SU-DHL-6 (cell line): ENCODE measurements around the gene VPS37C.

Source experiments
- H2AFZ ChIP-seq: fragments of 200-600 bp; sonication (generic); 2 replicates; pipeline ENCODE4 v1.6.1; 2014; ENCODE audit warnings: low read depth, mild to moderate bottlenecking, moderate library complexity, mixed read lengths, antibody characterized with exemption, low read length; ENCODE audit not compliant: severe bottlenecking
- H3F3A ChIP-seq: fragments of 200-600 bp; shearing (Covaris generic); 2 replicates; pipeline ENCODE4 v1.6.0; 2016; ENCODE audit warnings: antibody characterized with exemption, mild to moderate bottlenecking; ENCODE audit not compliant: insufficient read depth
- H3K27ac ChIP-seq: fragments of 200-600 bp; sonication (generic); 2 replicates; pipeline ENCODE4 v1.5.1; 2016; ENCODE audit warnings: low read depth, mild to moderate bottlenecking, low read length, moderate library complexity, mixed read lengths
- H3K27me3 ChIP-seq: fragments of 200-600 bp; sonication (generic), shearing (Covaris generic); 2 replicates; pipeline ENCODE4 v1.6.0; 2014; ENCODE audit warnings: mild to moderate bottlenecking, low read length
- H3K36me3 ChIP-seq: fragments of 200-600 bp; sonication (generic); 2 replicates; pipeline ENCODE4 v1.6.1; 2014; ENCODE audit warnings: mild to moderate bottlenecking, low read length, mixed read lengths
- H3K4me2 ChIP-seq: fragments of 300-600, 200-600 bp; shearing (Covaris generic), sonication (generic); 2 replicates; pipeline ENCODE4 v1.6.0; 2014; ENCODE audit warnings: low read length, low read depth, mild to moderate bottlenecking; ENCODE audit not compliant: poor library complexity, severe bottlenecking
- H3K4me3 ChIP-seq: fragments of 200-600 bp; sonication (generic); 2 replicates; pipeline ENCODE4 v1.5.1; 2014; ENCODE audit warnings: antibody characterized with exemption, low read length, mild to moderate bottlenecking, mixed read lengths; ENCODE audit not compliant: insufficient read depth, poor library complexity, severe bottlenecking
- H3K79me2 ChIP-seq: fragments of 200-600 bp; sonication (generic); 2 replicates; pipeline ENCODE4 v1.6.1; 2014; ENCODE audit warnings: mild to moderate bottlenecking, low read length, moderate library complexity; ENCODE audit not compliant: insufficient read depth
- H3K9ac ChIP-seq: fragments of 200-600 bp; sonication (generic); 2 replicates; pipeline ENCODE4 v1.7.0; 2014; ENCODE audit warnings: mild to moderate bottlenecking, low read length
- H3K9me2 ChIP-seq: fragments of 200-600 bp; sonication (generic); replicated peaks from 2 replicates; pipeline ENCODE4 v1.6.1; 2014; ENCODE audit warnings: low read length; ENCODE audit not compliant: insufficient read depth
- H3K9me3 ChIP-seq: fragments of 200-600 bp; sonication (generic); 2 replicates; pipeline ENCODE4 v1.6.1; 2014; ENCODE audit warnings: low read length, mixed read lengths; ENCODE audit not compliant: insufficient read depth
- H4K20me1 ChIP-seq: fragments of 200-600 bp; sonication (generic); 2 replicates; pipeline ENCODE4 v1.6.1; 2014; ENCODE audit warnings: low read depth, mild to moderate bottlenecking, antibody characterized with exemption, low read length, moderate library complexity, mixed read lengths
- CTCF ChIP-seq: fragments of 200-600 bp; sonication (generic); IDR thresholded peaks from one replicate; pipeline ENCODE4 v1.5.1; 2017; ENCODE audit warnings: antibody characterized with exemption, mild to moderate bottlenecking, low read length, moderate library complexity; ENCODE audit not compliant: insufficient read depth, poor library complexity, severe bottlenecking
- EZH2phosphoT487 ChIP-seq: fragments of 200-600 bp; sonication (generic), shearing (Covaris generic); conservative IDR thresholded peaks from 2 replicates; pipeline ENCODE4 v1.6.1; 2018; ENCODE audit warnings: mild to moderate bottlenecking, antibody characterized with exemption, low read length, moderate library complexity, mixed read lengths

VPS37C gene

DNA sequence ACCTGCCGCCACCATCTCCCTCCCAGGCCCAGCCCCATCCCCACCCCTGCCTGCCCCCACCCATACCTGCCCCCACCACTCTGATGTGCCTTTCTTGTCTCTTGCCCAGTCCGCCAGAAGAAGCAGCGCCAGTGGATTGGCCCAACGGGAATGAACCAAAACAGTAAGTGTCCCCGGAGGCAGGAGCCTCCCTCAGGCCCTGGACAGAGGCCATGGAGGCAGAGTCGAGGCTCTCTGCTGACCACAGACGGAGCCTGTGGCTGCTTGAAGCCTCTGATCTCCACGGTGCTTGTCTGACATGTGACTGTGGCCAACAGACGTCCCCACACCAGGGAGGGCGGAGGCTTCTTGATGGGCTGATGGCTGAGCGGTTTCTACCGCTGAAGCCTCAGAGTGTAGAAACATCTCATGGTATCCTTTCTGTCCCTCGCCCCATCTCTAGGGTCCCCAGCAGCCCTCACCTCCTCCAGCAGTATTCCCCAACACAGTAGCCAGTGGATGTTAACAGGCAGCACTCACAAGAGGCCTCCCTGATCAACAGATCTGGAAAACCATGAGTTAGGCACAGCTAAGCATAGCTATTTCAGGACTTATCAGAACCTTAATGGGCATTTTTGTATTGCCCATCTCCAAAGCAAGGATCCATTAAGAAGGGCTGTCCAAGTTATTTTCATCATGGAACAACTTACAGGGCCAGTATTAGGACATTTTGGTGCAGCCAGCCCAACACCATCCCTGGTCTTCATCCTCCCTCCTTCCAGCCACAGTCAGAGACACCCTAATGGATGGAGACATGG, 37.3 kb downstream of the VPS37C start:
- Histone ChIP-seq H4K20me1 (no peaks in the 10 kb centered on the region), H3K9ac (no peak overlapping the region), H3K9me2 (no peaks in the 10 kb centered on the region), H3K9me3 (no peaks in the 10 kb centered on the region), H3K4me2 (no peak overlapping the region), H3K79me2 (no peaks in the 10 kb centered on the region), H2AFZ (no peak overlapping the region), H3K27me3 (no peaks in the 10 kb centered on the region), H3K36me3 (no peaks in the 10 kb centered on the region), H3F3A (no peaks in the 10 kb centered on the region), H3K4me3 (no peak overlapping the region), H3K27ac (no peak overlapping the region)
- TF ChIP-seq CTCF (no peak), EZH2phosphoT487 (no peak)

GRCh38 chr11:61122761-61123160, 38.5 kb downstream of the VPS37C start:
- Histone ChIP-seq H3K9ac (no peak overlapping the region), H3K9me3 (no peaks in the 10 kb centered on the region), H2AFZ (no peak overlapping the region), H3K9me2 (no peaks in the 10 kb centered on the region), H3K4me3 (no peak overlapping the region), H3K36me3 (no peaks in the 10 kb centered on the region), H3F3A (no peaks in the 10 kb centered on the region), H3K27ac (no peak overlapping the region), H3K27me3 (no peaks in the 10 kb centered on the region), H3K79me2 (no peaks in the 10 kb centered on the region), H3K4me2 (no peak overlapping the region), H4K20me1 (no peaks in the 10 kb centered on the region)
- TF ChIP-seq EZH2phosphoT487 = no peak
- TF ChIP-seq CTCF = no peak

- Histone ChIP-seq H3K4me3 (no peak overlapping the region), H3K4me2 (no peak overlapping the region), H3K9ac (no peak overlapping the region), H3K27ac (no peak overlapping the region), H3K27me3 (no peaks in the 10 kb centered on the region), H3K36me3 (no peaks in the 10 kb centered on the region), H2AFZ (no peak overlapping the region), H3F3A (no peaks in the 10 kb centered on the region), H3K9me3 (no peaks in the 10 kb centered on the region), H3K79me2 (no peaks in the 10 kb centered on the region), H4K20me1 (no peaks in the 10 kb centered on the region), H3K9me2 (no peaks in the 10 kb centered on the region)
- no peak for TF ChIP-seq CTCF
- TF ChIP-seq EZH2phosphoT487 = no peak
Observed at GRCh38 chr11:61121917-61122316, 39.3 kb downstream of the VPS37C start.
